Mesendoderm (in vitro differentiated cells): Measurements from ENCODE around the gene ASZ1.
"Not testable (repeated sequence)": the region's sequence is repeated elsewhere in the genome, so short reads cannot be mapped to it uniquely, and the experiment has no call there.

Source experiments
- DNase-seq: peaks from one replicate; pipeline ENCODE4 v3.0.0; 2013
- H2AK5ac ChIP-seq: 2 replicates; pipeline ENCODE4 v1.6.1; 2013; ENCODE audit warnings: low read length, inconsistent platforms
- H2BK120ac ChIP-seq: 2 replicates; pipeline ENCODE4 v1.6.1; 2013; ENCODE audit warnings: low read depth, mild to moderate bottlenecking, low read length, moderate library complexity, mixed read lengths
- H2BK15ac ChIP-seq: replicated peaks from 2 replicates; pipeline ENCODE4 v1.6.1; 2013; ENCODE audit warnings: low read depth, mild to moderate bottlenecking, moderate library complexity
- H2BK5ac ChIP-seq: 2 replicates; pipeline ENCODE4 v1.6.1; 2013; ENCODE audit warnings: low read length, inconsistent platforms
- H3K18ac ChIP-seq: 2 replicates; pipeline ENCODE4 v1.6.1; 2013; ENCODE audit warnings: mild to moderate bottlenecking, low read length, mixed read lengths
- H3K23ac ChIP-seq: one replicate; pipeline ENCODE4 v1.6.1; 2013; ENCODE audit warnings: low read length
- H3K27ac ChIP-seq: 2 replicates; pipeline ENCODE4 v1.5.1; 2013; ENCODE audit warnings: low read depth, mild to moderate bottlenecking, inconsistent platforms, low read length, moderate library complexity
- H3K27me3 ChIP-seq: 2 replicates; pipeline ENCODE4 v1.6.1; 2013; ENCODE audit warnings: low read length, control low read depth, mild to moderate bottlenecking, inconsistent platforms; ENCODE audit not compliant: insufficient read depth, poor library complexity
- H3K36me3 ChIP-seq: 2 replicates; pipeline ENCODE4 v1.6.1; 2013; ENCODE audit warnings: low read length, inconsistent platforms; ENCODE audit not compliant: control insufficient read depth, insufficient read depth
- H3K4ac ChIP-seq: one replicate; pipeline ENCODE4 v1.6.1; 2013; ENCODE audit warnings: low read depth, mild to moderate bottlenecking, low read length, moderate library complexity
- H3K4me1 ChIP-seq: 2 replicates; pipeline ENCODE4 v1.6.1; 2013; ENCODE audit warnings: low read depth, low read length, inconsistent platforms; ENCODE audit not compliant: control insufficient read depth
- H3K4me2 ChIP-seq: 2 replicates; pipeline ENCODE4 v1.6.1; 2013; ENCODE audit warnings: low read length
- H3K4me3 ChIP-seq: 2 replicates; pipeline ENCODE4 v1.5.1; 2013; ENCODE audit warnings: mild to moderate bottlenecking, low read length
- H3K56ac ChIP-seq: one replicate; pipeline ENCODE4 v1.6.1; 2013; ENCODE audit warnings: low read length
- H3K79me1 ChIP-seq: 2 replicates; pipeline ENCODE4 v1.6.1; 2013; ENCODE audit warnings: low read length, inconsistent platforms
- H3K79me2 ChIP-seq: 2 replicates; pipeline ENCODE4 v1.6.1; 2013; ENCODE audit warnings: mild to moderate bottlenecking, low read length; ENCODE audit not compliant: control insufficient read depth, insufficient read depth
- H3K9ac ChIP-seq: 2 replicates; pipeline ENCODE4 v1.6.1; 2013; ENCODE audit warnings: low read length, inconsistent platforms
- H4K5ac ChIP-seq: one replicate; pipeline ENCODE4 v1.6.1; 2013; ENCODE audit warnings: low read length
- H4K8ac ChIP-seq: one replicate; pipeline ENCODE4 v1.6.1; 2013; ENCODE audit warnings: low read depth, mild to moderate bottlenecking, control low read depth, low read length, moderate library complexity
- WGBS: extraction: QIAGEN DNeasy Blood & Tissue Kit; methylation state at CpG from one replicate; pipeline ENCODE4 v1.1.7; 2013; ENCODE audit warnings: low lambda C conversion rate, missing lambda C conversion rate; ENCODE audit not compliant: insufficient coverage; ENCODE audit errors: extremely low coverage; 5-methylcytosine and 5-hydroxymethylcytosine counted together

ASZ1 gene

DNA sequence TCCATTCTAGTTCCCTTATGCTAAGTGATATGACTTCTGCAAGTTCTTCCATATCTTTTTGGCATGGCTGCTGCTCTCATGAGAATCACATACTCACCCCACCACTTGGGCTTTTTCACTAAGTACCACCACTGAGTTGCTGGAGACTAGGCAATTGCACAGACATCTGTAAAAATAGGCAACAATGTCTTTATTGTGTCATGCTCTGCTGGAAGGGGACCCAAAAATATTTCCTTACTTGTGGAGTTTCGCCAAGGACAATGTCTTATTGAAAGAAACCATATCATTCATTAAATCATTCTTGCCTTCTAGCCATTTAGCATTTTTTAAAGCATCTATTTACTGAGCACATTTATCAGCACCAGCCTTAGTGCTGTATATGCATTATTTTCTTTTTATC, 17.4 kb upstream of the ASZ1 start:
- no peaks in the 10 kb centered on the region for H3K79me2 ChIP-seq

DNA sequence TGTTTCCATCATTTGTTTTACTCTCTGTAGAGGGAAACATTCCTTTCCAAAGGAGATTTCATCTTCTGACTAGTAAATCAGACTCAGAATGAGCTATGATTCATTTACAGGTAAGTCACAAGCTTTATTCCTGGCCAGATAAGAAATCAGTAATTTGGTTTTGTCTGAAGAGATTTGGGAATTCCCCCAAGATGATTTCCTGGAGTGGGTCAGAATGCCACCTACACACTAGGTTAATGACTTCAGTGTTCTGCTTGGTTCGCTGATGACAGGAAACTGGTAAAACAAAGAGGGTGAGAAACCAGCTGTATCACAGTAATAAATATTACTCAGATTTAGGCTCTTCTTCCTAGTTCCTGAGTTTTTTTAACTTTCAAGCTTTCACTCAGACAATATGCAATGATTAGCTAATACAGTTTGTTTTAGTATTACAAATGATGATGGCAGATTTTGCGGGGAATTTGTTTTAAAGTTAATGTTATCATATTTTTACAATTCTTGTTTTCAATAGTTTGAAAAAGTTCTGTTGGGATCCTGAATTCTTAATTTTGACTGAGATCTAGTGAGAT, 8.3 kb upstream of the ASZ1 start:
- no peak overlapping the region for H3K4me2 ChIP-seq
- no peak overlapping the region for H3K56ac ChIP-seq
- H2BK5ac ChIP-seq, result no peak overlapping the region
- 100% methylated on average over 1 of the region's 2 CpGs for whole genome bisulfite sequencing
- H2BK120ac ChIP-seq, result no peak overlapping the region
- no peak overlapping the region for H4K8ac ChIP-seq
- no peak for DNase-seq
- H3K27ac ChIP-seq, result no peak overlapping the region
- no peaks in the 10 kb centered on the region for H3K4me1 ChIP-seq
- no peak overlapping the region for H2AK5ac ChIP-seq
- H3K18ac ChIP-seq, result no peak overlapping the region
- H3K27me3 ChIP-seq, result no peaks in the 10 kb centered on the region
- no peak overlapping the region for H3K9ac ChIP-seq
- no peak overlapping the region for H3K23ac ChIP-seq
- H3K4ac ChIP-seq, result no peak overlapping the region
- no peaks in the 10 kb centered on the region for H3K79me1 ChIP-seq
- no peak overlapping the region for H3K4me3 ChIP-seq
- H2BK15ac ChIP-seq, result no peak overlapping the region
- H3K79me2 ChIP-seq, result no peaks in the 10 kb centered on the region
- H4K5ac ChIP-seq, result no peak overlapping the region
- H3K36me3 ChIP-seq, result no peaks in the 10 kb centered on the region

More for the DNA sequence above, 17.4 kb upstream of the ASZ1 start:
- Histone ChIP-seq H3K27ac (no peak overlapping the region), H3K4me2 (no peak overlapping the region), H4K5ac (no peak overlapping the region), H3K27me3 (no peaks in the 10 kb centered on the region), H3K79me1 (no peaks in the 10 kb centered on the region), H3K18ac (no peak overlapping the region), H3K23ac (no peak overlapping the region), H2BK120ac (no peak overlapping the region), H3K4me3 (no peak overlapping the region), H3K9ac (no peak overlapping the region), H3K4me1 (no peaks in the 10 kb centered on the region), H2BK15ac (no peak overlapping the region), H4K8ac (no peak overlapping the region), H3K36me3 (no peaks in the 10 kb centered on the region), H2BK5ac (no peak overlapping the region), H3K4ac (no peak overlapping the region), H2AK5ac (no peak overlapping the region), H3K56ac (no peak overlapping the region)
- no CpG with 5 or more reads among the region's 1 CpG for WGBS
- no peak for DNase-seq

DNA sequence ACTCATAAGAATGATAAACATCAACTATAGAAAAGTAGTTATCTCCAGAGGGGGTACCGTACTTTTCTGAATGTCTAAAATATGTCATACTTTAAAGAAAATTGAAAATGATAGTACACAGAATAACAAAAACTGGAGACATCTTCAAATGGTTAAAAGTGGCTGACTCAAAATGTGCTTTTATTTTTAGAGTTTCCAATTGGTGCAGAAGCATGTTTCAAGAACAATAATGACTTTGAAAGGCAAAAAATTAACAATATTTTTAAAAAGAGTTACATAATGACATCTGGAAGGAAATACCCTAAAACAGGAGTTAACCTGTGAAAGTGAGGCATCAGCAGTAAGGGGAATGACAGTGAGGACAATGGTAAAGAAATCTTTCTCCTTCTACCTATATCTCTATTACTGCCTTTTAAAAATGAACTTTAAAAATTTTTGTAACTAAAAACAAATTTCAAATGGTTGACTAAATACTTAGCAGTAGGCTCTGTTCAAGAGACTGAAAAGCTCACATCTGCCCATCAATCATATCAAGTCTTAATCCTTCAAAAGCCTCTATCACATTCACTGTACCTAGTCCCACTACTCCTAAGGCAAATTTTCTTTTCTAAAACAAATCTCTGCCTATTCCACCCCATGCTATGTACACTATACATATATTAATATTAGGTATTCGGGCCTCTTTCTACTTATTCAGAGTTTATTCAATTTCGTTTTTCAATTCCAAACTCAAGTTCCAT, 3.0 kb downstream of the ASZ1 start:
- Histone ChIP-seq H3K4me1 (no peaks in the 10 kb centered on the region), H4K5ac (no peak overlapping the region)
- no CpG with 5 or more reads among the region's 3 CpGs for WGBS

DNA sequence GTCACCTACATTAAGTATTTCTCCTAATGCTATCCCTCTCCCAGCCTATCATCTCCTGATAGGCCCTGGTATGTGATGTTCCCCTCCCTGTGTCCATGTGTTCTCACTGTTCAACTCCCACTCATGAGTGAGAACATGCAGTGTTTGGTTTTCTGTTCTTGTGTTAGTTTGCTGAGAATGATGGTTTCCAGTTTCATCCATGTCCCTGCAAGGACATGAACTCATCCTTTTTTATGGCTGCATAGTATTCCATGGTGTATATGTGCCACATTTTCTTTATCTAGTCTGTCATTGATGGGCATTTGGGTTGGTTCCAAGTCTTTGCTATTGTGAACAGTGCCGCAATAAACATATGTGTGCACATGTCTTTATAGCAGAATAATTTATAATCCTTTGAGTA, 12.7 kb downstream of the ASZ1 start:
- not testable (repeated sequence) for H3K4ac ChIP-seq, H3K4me2 ChIP-seq, H3K56ac ChIP-seq, H3K4me3 ChIP-seq, H3K79me1 ChIP-seq, H3K18ac ChIP-seq, H2BK15ac ChIP-seq, H3K36me3 ChIP-seq, H2AK5ac ChIP-seq, H3K9ac ChIP-seq, DNase-seq, H3K27ac ChIP-seq, H3K23ac ChIP-seq, H2BK120ac ChIP-seq, H3K27me3 ChIP-seq, H4K5ac ChIP-seq, H4K8ac ChIP-seq, H3K4me1 ChIP-seq, H3K79me2 ChIP-seq, H2BK5ac ChIP-seq
- no CpG with 5 or more reads among the region's 1 CpG for WGBS

More for the DNA sequence above, 3.0 kb downstream of the ASZ1 start:
- no peak overlapping the region for H4K8ac ChIP-seq
- H3K4me3 ChIP-seq, result no peak overlapping the region
- no peak overlapping the region for H3K4ac ChIP-seq
- H3K9ac ChIP-seq, result no peak overlapping the region
- no peaks in the 10 kb centered on the region for H3K79me1 ChIP-seq
- H3K18ac ChIP-seq, result no peak overlapping the region
- H2BK120ac ChIP-seq, result no peak overlapping the region
- no peaks in the 10 kb centered on the region for H3K27me3 ChIP-seq
- H3K27ac ChIP-seq, result no peak overlapping the region
- H3K79me2 ChIP-seq, result no peaks in the 10 kb centered on the region
- H3K36me3 ChIP-seq, result no peaks in the 10 kb centered on the region
- no peak overlapping the region for H2BK5ac ChIP-seq
- H2AK5ac ChIP-seq, result no peak overlapping the region
- DNase-seq, result no peak
- H3K4me2 ChIP-seq, result no peak overlapping the region
- no peak overlapping the region for H2BK15ac ChIP-seq
- no peak overlapping the region for H3K23ac ChIP-seq
- no peak overlapping the region for H3K56ac ChIP-seq

DNA sequence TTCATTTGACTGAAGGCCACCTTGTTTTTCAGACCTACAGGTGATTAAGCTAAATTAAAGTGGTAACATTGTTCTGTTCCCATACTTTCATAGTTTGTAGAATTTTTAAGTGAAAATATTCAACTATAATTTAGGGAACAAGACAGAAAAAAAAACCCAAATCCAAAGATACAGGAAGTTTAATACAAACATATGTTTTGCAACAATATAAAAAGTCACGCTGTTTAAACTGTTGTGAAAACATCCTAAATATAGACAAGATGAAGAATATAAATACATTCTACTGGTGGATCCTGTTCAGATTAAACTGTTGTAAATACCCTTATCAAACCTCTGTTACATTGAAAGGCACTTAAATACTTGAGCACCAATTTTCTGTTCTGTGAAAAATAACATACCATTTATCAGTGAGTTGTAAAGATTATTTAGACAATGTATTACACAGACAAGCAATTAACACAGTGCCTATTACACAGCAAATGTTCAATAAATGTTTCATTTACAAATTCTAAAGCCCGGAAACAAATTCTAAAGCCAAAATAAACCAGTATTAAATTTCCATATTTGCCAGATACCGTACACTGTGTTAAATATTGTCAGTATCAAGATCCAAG, 14.2 kb downstream of the ASZ1 start:
- Histone ChIP-seq H3K4me3 (no peak overlapping the region), H3K23ac (no peak overlapping the region), H3K79me1 (no peaks in the 10 kb centered on the region), H3K79me2 (no peaks in the 10 kb centered on the region), H2BK15ac (no peak overlapping the region), H3K4me1 (no peaks in the 10 kb centered on the region), H3K18ac (no peak overlapping the region), H3K4me2 (no peak overlapping the region), H3K9ac (no peak overlapping the region), H3K56ac (no peak overlapping the region), H3K27ac (no peak overlapping the region), H2AK5ac (no peak overlapping the region), H4K8ac (no peak overlapping the region), H3K27me3 (no peaks in the 10 kb centered on the region), H3K36me3 (no peaks in the 10 kb centered on the region), H2BK120ac (no peak overlapping the region), H4K5ac (no peak overlapping the region), H3K4ac (no peak overlapping the region), H2BK5ac (no peak overlapping the region)
- WGBS, result no CpG with 5 or more reads among the region's 3 CpGs
- DNase-seq, result no peak
